Upper lobe of right lung (tissue), 1 donor: ENCODE results near the gene CYB5R4. TPM values are rescaled to one million over a fixed set of nuclear protein-coding genes. Genes with fewer than 3 reads are reported as not detected.

Source experiments
- ATAC-seq: fragments of 200-7000 bp; cut with Tn5 transposase; one replicate; pipeline ENCODE4 v1.9.1; 2020; ENCODE audit warnings: mild to moderate bottlenecking, moderate library complexity
- DNase-seq: peaks from one replicate; pipeline ENCODE4 v3.0.0-alpha.2; 2020
- H3K27ac ChIP-seq: fragments of 200-600 bp; one replicate; pipeline ENCODE4 v1.8.0; 2022
- H3K27me3 ChIP-seq: fragments of 200-600 bp; one replicate; pipeline ENCODE4 v1.8.0; 2022; ENCODE audit warnings: mild to moderate bottlenecking
- H3K36me3 ChIP-seq: fragments of 200-600 bp; one replicate; pipeline ENCODE4 v1.8.0; 2022
- H3K4me1 ChIP-seq: fragments of 200-600 bp; one replicate; pipeline ENCODE4 v1.8.0; 2022
- H3K4me3 ChIP-seq: fragments of 200-600 bp; one replicate; pipeline ENCODE4 v1.8.0; 2022; ENCODE audit warnings: mild to moderate bottlenecking
- H3K9me3 ChIP-seq: fragments of 200-600 bp; one replicate; pipeline ENCODE4 v1.8.0; 2022
- CTCF ChIP-seq: fragments of 200-600 bp; IDR thresholded peaks from one replicate; pipeline ENCODE4 v1.8.0; 2022; ENCODE audit warnings: antibody characterized with exemption
- intact Hi-C: fragments of 100-400 bp; cut with DNase I; formaldehyde crosslinking; loops from one replicate; pipeline ENCODE4 v1.11.0; 2022
- total RNA-seq: library from RNA; stranded (reverse); fragmentation: NEBNext Ultra II Directional; extraction: Animal tissue kit (Norgen Biotek cat#: 25700); gene quantifications from one replicate; pipeline ENCODE4 v1.2.1, GENCODE V29; 2021
- donor health status: DM: no; HTN: yes; CAD: no; lungs with severe emphysema.

The CYB5R4 gene
- total RNA-seq, 1 donor from 2014 or later: 24.4 TPM

- TF ChIP-seq CTCF: no peak
- intact Hi-C loops: no loop called here
Observed at GRCh38 chr6:84013354-84013753, 153.9 kb downstream of the CYB5R4 start.

GRCh38 chr6:84013931-84014330 lies 154.4 kb downstream of the CYB5R4 start:
- Histone ChIP-seq H3K36me3 (no peaks in the 10 kb centered on the region), H3K9me3 (no peaks in the 10 kb centered on the region), H3K4me1 (no peaks in the 10 kb centered on the region), H3K27ac (no peak overlapping the region), H3K4me3 (no peak overlapping the region), H3K27me3 (no peaks in the 10 kb centered on the region)
- no peak for ATAC-seq
- no peak for DNase-seq
- intact Hi-C loops: no loop called here
- no peak for TF ChIP-seq CTCF

More at GRCh38 chr6:84013354-84013753, 153.9 kb downstream of the CYB5R4 start:
- DNase-seq (no peak), ATAC-seq (no peak)
- Histone ChIP-seq H3K27ac (no peak overlapping the region), H3K9me3 (no peaks in the 10 kb centered on the region), H3K4me3 (no peak overlapping the region), H3K36me3 (no peaks in the 10 kb centered on the region), H3K27me3 (no peaks in the 10 kb centered on the region), H3K4me1 (no peaks in the 10 kb centered on the region)

- no peaks in the 10 kb centered on the region for H3K27me3 ChIP-seq
Observed at GRCh38 chr6:84016029-84016428, 156.5 kb downstream of the CYB5R4 start.

More at GRCh38 chr6:84016029-84016428, 156.5 kb downstream of the CYB5R4 start:
- ATAC-seq (no peak), DNase-seq (no peak)
- H3K4me1 ChIP-seq: no peaks in the 10 kb centered on the region
- no peak overlapping the region for H3K27ac ChIP-seq
- intact Hi-C loops: no loop called here
- no peaks in the 10 kb centered on the region for H3K36me3 ChIP-seq
- no peak for TF ChIP-seq CTCF
- no peak overlapping the region for H3K4me3 ChIP-seq
- H3K9me3 ChIP-seq: no peaks in the 10 kb centered on the region

Other genes with a start within 250 kb of the CYB5R4 start
- not detected for gene SNAP91, start 150.6 kb upstream of the CYB5R4 start, total RNA-seq
- gene RIPPLY2, start 6.3 kb upstream of the CYB5R4 start, total RNA-seq: not detected
- gene MRAP2, start 174.1 kb downstream of the CYB5R4 start, total RNA-seq: 0.72 TPM